ENCODE measurements around the gene LMBR1L.

LMBR1L gene

DNA sequence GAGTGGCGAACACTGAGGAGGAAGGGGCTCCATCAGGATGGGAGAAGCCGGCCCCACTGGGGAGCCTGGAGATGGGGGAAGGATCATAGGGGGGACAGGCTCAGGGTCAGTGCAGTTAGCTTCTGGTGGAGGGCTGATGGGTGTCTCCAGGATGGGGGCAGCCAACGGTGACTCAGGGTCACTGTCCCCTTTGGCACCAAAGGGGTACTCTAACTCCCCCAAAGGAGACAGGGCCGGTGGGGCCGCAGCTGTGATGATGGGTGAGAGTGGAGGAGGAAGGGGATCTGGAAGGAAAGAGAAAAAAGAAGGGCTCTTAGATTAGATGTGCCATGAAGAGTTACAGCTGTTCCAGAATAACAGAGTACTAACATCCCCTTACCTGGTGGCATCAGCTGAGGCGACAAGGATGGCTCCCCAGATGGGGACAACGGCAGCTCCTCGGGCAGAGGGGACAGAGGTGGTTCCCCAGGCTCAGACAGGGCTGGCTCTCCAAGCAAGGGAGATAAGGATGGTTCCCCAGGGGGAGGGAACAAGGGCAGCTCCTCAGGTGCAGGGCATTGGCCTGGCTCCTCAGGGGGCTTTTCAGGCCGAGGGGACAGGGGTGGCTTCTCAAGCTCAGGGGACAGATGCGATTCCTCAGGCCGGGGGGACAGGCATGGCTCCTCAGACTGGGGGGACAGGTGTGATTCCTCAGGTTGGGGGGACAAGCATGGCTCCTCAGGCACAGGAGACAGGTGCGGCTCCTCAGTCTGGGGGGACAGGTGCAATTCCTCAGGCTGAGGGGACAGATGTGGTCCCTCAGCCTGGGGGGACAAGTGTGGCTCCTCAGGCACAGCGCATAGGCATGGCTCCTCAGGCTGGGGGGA lies 59.9 kb downstream of the LMBR1L start:
- H3K36me3 ChIP-seq (ENCODE audit: control insufficient read depth, insufficient read depth, low read length), result peaks cover 97% of the 10 kb centered on the region
- no peak overlapping the region for H3K27ac ChIP-seq (ENCODE audit: low read depth, low read length)

GRCh38 chr12:49049566-49050224 lies 61.0 kb downstream of the LMBR1L start:
- Histone ChIP-seq H3K4me3 (ENCODE audit: low read depth, low read length) (no peak overlapping the region), H3K27me3 (ENCODE audit: control insufficient read depth, insufficient read depth, low read length) (no peaks in the 10 kb centered on the region), H3K9ac (ENCODE audit: low read depth, low read length) (no peak overlapping the region), H3K27ac (ENCODE audit: low read depth, low read length) (no peak overlapping the region), H3K9me3 (ENCODE audit: control insufficient read depth, insufficient read depth, low read length) (no peaks in the 10 kb centered on the region), H3K36me3 (ENCODE audit: control insufficient read depth, insufficient read depth, low read length) (peaks cover 100% of the 10 kb centered on the region), H3K4me1 (ENCODE audit: control insufficient read depth, insufficient read depth, low read length) (no peaks in the 10 kb centered on the region)

More for the DNA sequence above, 59.9 kb downstream of the LMBR1L start:
- no peaks in the 10 kb centered on the region for H3K9me3 ChIP-seq (ENCODE audit: control insufficient read depth, insufficient read depth, low read length)
- no peak overlapping the region for H3K4me3 ChIP-seq (ENCODE audit: low read depth, low read length)
- peaks cover 3% of the 10 kb centered on the region for H3K4me1 ChIP-seq (ENCODE audit: control insufficient read depth, insufficient read depth, low read length)
- no peaks in the 10 kb centered on the region for H3K27me3 ChIP-seq (ENCODE audit: control insufficient read depth, insufficient read depth, low read length)
- H3K9ac ChIP-seq (ENCODE audit: low read depth, low read length), result no peak overlapping the region

- peaks cover 100% of the 10 kb centered on the region for H3K36me3 ChIP-seq (ENCODE audit: control insufficient read depth, insufficient read depth, low read length)
- H3K9me3 ChIP-seq (ENCODE audit: control insufficient read depth, insufficient read depth, low read length), result no peaks in the 10 kb centered on the region
- H3K27me3 ChIP-seq (ENCODE audit: control insufficient read depth, insufficient read depth, low read length), result no peaks in the 10 kb centered on the region
- H3K27ac ChIP-seq (ENCODE audit: low read depth, low read length), result no peak overlapping the region
- H3K4me1 ChIP-seq (ENCODE audit: control insufficient read depth, insufficient read depth, low read length), result no peaks in the 10 kb centered on the region
- no peak overlapping the region for H3K9ac ChIP-seq (ENCODE audit: low read depth, low read length)
- no peak overlapping the region for H3K4me3 ChIP-seq (ENCODE audit: low read depth, low read length)
These were observed 61.7 kb downstream of the LMBR1L start for GRCh38 chr12:49048953-49049352.
